Smooth muscle cell (in vitro differentiated cells): ENCODE results near the gene FNBP1L. TPM values are rescaled to one million over a fixed set of nuclear protein-coding genes. Genes with fewer than 3 reads are reported as not detected.

ENCODE experiments used
- DNase-seq: peaks from one replicate; lab custom pipeline; 2025; ENCODE audit not compliant: unreplicated experiment; lab: John Stamatoyannopoulos, UW
- H2AFZ ChIP-seq: fragments of 200-600 bp; sonication (generic); 2 replicates; pipeline ENCODE4 v1.6.0; 2016; ENCODE audit warnings: antibody characterized with exemption, low read depth, mild to moderate bottlenecking
- H3F3A ChIP-seq: fragments of 200-600 bp; sonication (generic); 2 replicates; pipeline ENCODE4 v1.6.0; 2017; ENCODE audit warnings: antibody characterized with exemption, low read depth
- H3K27ac ChIP-seq: fragments of 200-600 bp; sonication (generic); 2 replicates; pipeline ENCODE4 v1.5.1; 2016; ENCODE audit warnings: low read depth, mild to moderate bottlenecking
- H3K27me3 ChIP-seq: fragments of 200-600 bp; sonication (generic); 2 replicates; pipeline ENCODE4 v1.6.1; 2016; ENCODE audit warnings: low read depth, mild to moderate bottlenecking
- H3K36me3 ChIP-seq: fragments of 200-600 bp; sonication (generic); 2 replicates; pipeline ENCODE4 v1.5.1; 2016; ENCODE audit warnings: low read depth
- H3K4me1 ChIP-seq: fragments of 200-600 bp; sonication (generic); 2 replicates; pipeline ENCODE4 v1.5.1; 2016; ENCODE audit warnings: low read depth
- H3K4me2 ChIP-seq: fragments of 200-600 bp; sonication (generic); 2 replicates; pipeline ENCODE4 v1.6.0; 2016; ENCODE audit warnings: mild to moderate bottlenecking
- H3K4me3 ChIP-seq: fragments of 200-600 bp; sonication (generic); 2 replicates; pipeline ENCODE4 v1.5.1; 2016; ENCODE audit warnings: mild to moderate bottlenecking
- H3K79me2 ChIP-seq: fragments of 200-600 bp; sonication (generic); 2 replicates; pipeline ENCODE4 v1.6.0; 2016; ENCODE audit warnings: low read depth, mild to moderate bottlenecking
- H3K9ac ChIP-seq: fragments of 200-600 bp; sonication (generic); 2 replicates; pipeline ENCODE4 v1.6.0; 2016; ENCODE audit warnings: low read depth
- H3K9me3 ChIP-seq: fragments of 200-600 bp; sonication (generic); replicated peaks from 2 replicates; pipeline ENCODE4 v1.5.1; 2016; ENCODE audit warnings: low read depth
- H4K20me1 ChIP-seq: fragments of 200-600 bp; sonication (generic); 2 replicates; pipeline ENCODE4 v1.6.0; 2016; ENCODE audit warnings: low read depth
- WGBS: methylation state at CpG from one replicate; pipeline ENCODE4 v1.1.7; 2016; ENCODE audit warnings: low lambda C conversion rate; 5-methylcytosine and 5-hydroxymethylcytosine counted together
- polyA plus RNA-seq: library from polyadenylated mRNA; unstranded; fragments of >200 nt; fragmentation: Nextera tagmentation; extraction: Ambion mirVana; gene quantifications from 2 replicates; pipeline ENCODE4 v1.2.1, GENCODE V29; 2016
- total RNA-seq: library from RNA; depleted of rRNA; stranded (reverse); fragments of >200 nt; gene quantifications from 2 replicates; pipeline ENCODE4 v1.2.3, GENCODE V29; 2014
- TF ChIP-seq, protein P1 (sequence below): fragments of 200-600 bp; sonication (generic); IDR thresholded peaks from 2 replicates; pipeline ENCODE4 v1.5.1; 2017; ENCODE audit warnings: borderline replicate concordance, mild to moderate bottlenecking, antibody characterized with exemption; ENCODE audit not compliant: insufficient read depth, poor library complexity, severe bottlenecking

The FNBP1L gene
- total and polyA plus RNA-seq, 2 experiments from 2014 or later = 18.7 to 60.4 TPM

- WGBS = 70% methylated on average over 4 of the region's 4 CpGs
- H3K36me3 ChIP-seq = no peaks in the 10 kb centered on the region
- no peak for DNase-seq
Observed at GRCh38 chr1:93437976-93438605, 9.8 kb upstream of the FNBP1L start.

GRCh38 chr1:93438716-93439115 is 9.2 kb upstream of the FNBP1L start:
- Histone ChIP-seq H3K4me2 (no peak overlapping the region), H3K4me3 (no peak overlapping the region), H3K9ac (no peak overlapping the region), H3K27ac (no peak overlapping the region), H2AFZ (no peak overlapping the region), H3F3A (no peaks in the 10 kb centered on the region), H3K9me3 (no peaks in the 10 kb centered on the region), H3K27me3 (no peaks in the 10 kb centered on the region), H3K36me3 (no peaks in the 10 kb centered on the region), H4K20me1 (no peaks in the 10 kb centered on the region), H3K4me1 (no peaks in the 10 kb centered on the region), H3K79me2 (no peaks in the 10 kb centered on the region)
- no peak for DNase-seq
- TF ChIP-seq, protein P1, sequence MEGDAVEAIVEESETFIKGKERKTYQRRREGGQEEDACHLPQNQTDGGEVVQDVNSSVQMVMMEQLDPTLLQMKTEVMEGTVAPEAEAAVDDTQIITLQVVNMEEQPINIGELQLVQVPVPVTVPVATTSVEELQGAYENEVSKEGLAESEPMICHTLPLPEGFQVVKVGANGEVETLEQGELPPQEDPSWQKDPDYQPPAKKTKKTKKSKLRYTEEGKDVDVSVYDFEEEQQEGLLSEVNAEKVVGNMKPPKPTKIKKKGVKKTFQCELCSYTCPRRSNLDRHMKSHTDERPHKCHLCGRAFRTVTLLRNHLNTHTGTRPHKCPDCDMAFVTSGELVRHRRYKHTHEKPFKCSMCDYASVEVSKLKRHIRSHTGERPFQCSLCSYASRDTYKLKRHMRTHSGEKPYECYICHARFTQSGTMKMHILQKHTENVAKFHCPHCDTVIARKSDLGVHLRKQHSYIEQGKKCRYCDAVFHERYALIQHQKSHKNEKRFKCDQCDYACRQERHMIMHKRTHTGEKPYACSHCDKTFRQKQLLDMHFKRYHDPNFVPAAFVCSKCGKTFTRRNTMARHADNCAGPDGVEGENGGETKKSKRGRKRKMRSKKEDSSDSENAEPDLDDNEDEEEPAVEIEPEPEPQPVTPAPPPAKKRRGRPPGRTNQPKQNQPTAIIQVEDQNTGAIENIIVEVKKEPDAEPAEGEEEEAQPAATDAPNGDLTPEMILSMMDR = no peak
- 86% methylated on average over 3 of the region's 3 CpGs for WGBS

More at GRCh38 chr1:93437976-93438605, 9.8 kb upstream of the FNBP1L start:
- Histone ChIP-seq H3K9me3 (no peaks in the 10 kb centered on the region), H3K4me1 (no peaks in the 10 kb centered on the region), H3F3A (no peaks in the 10 kb centered on the region), H3K4me2 (no peak overlapping the region), H3K79me2 (no peaks in the 10 kb centered on the region), H3K27ac (no peak overlapping the region), H3K9ac (no peak overlapping the region), H4K20me1 (no peaks in the 10 kb centered on the region), H3K27me3 (no peaks in the 10 kb centered on the region), H2AFZ (no peak overlapping the region), H3K4me3 (no peak overlapping the region)
- TF ChIP-seq, protein P1 = peak; percentile 74

DNA sequence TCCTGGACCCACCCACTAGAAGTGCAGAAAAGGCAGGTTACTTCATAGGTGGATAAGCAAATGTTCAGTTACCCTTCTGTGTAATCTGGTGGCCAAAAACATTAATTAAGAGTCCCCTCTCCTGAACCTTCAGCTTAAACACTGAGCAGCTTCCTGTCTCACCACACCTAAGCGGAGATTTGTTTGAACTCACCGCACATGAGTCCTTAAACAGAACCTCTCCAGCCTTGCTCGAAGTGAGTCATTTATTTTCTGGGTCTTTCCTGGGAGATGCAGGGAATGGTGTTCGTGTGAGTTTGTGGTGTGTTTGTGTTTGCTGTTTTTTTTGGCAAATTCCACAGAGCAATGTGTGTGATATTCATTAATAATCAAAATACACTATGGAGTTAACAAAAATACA is 7.6 kb upstream of the FNBP1L start:
- DNase-seq = no peak
- Histone ChIP-seq H2AFZ (no peak overlapping the region), H3K36me3 (no peaks in the 10 kb centered on the region), H4K20me1 (no peaks in the 10 kb centered on the region), H3K9ac (no peak overlapping the region), H3K27ac (no peak overlapping the region), H3F3A (no peaks in the 10 kb centered on the region), H3K4me1 (no peaks in the 10 kb centered on the region), H3K27me3 (no peaks in the 10 kb centered on the region), H3K4me2 (no peak overlapping the region), H3K9me3 (no peaks in the 10 kb centered on the region), H3K4me3 (no peak overlapping the region), H3K79me2 (no peaks in the 10 kb centered on the region)
- TF ChIP-seq, protein P1 = no peak
- WGBS = 74% methylated on average over 4 of the region's 4 CpGs

GRCh38 chr1:93440706-93441105 is 7.2 kb upstream of the FNBP1L start:
- H3K4me2 ChIP-seq = no peak overlapping the region
- no peak for DNase-seq
- no peaks in the 10 kb centered on the region for H3K27me3 ChIP-seq
- H3K9me3 ChIP-seq = no peaks in the 10 kb centered on the region
- H3K4me1 ChIP-seq = no peaks in the 10 kb centered on the region
- H3K36me3 ChIP-seq = no peaks in the 10 kb centered on the region
- H3K9ac ChIP-seq = no peak overlapping the region
- H3K27ac ChIP-seq = no peak overlapping the region
- H3K79me2 ChIP-seq = no peaks in the 10 kb centered on the region
- H3F3A ChIP-seq = no peaks in the 10 kb centered on the region
- no peaks in the 10 kb centered on the region for H4K20me1 ChIP-seq
- H2AFZ ChIP-seq = no peak overlapping the region
- TF ChIP-seq, protein P1 = no peak
- H3K4me3 ChIP-seq = no peak overlapping the region
- WGBS = 97% methylated on average over 4 of the region's 4 CpGs
